HepG2 (cell line): Measurements from ENCODE around the gene ETHE1. TPM values are rescaled to one million over a fixed set of nuclear protein-coding genes. Genes with fewer than 3 reads are reported as not detected.

Source experiments
- HMGA1 ChIP-seq: sonication (generic); formaldehyde crosslinking; conservative IDR thresholded peaks from 2 replicates; pipeline ENCODE4 v1.4.0; 2020; ENCODE audit warnings: missing genetic modification reagents
- IRX3 ChIP-seq: sonication (generic); formaldehyde crosslinking; IDR thresholded peaks from 2 replicates; pipeline ENCODE4 v1.8.1; 2023; ENCODE audit warnings: mild to moderate bottlenecking, low read depth, missing genetic modification reagents, borderline replicate concordance
- ONECUT2 ChIP-seq: sonication (generic); formaldehyde crosslinking; IDR thresholded peaks from 2 replicates; pipeline ENCODE4 v1.4.0; 2020; ENCODE audit warnings: missing genetic modification reagents
- PRMT3 ChIP-seq: sonication (generic); formaldehyde crosslinking; IDR thresholded peaks from 2 replicates; pipeline ENCODE4 v1.8.1; 2022; ENCODE audit warnings: low read depth, mild to moderate bottlenecking, moderate library complexity, missing genetic modification reagents, borderline replicate concordance
- REXO4 ChIP-seq: sonication (generic); formaldehyde crosslinking; IDR thresholded peaks from 2 replicates; pipeline ENCODE4 v1.8.0; 2022; ENCODE audit warnings: missing genetic modification reagents, mild to moderate bottlenecking, borderline replicate concordance
- TARDBP ChIP-seq: sonication (generic); formaldehyde crosslinking; IDR thresholded peaks from 2 replicates; pipeline ENCODE4 v1.8.0; 2022; ENCODE audit warnings: mild to moderate bottlenecking, missing genetic modification reagents
- ZBTB21 ChIP-seq: sonication (generic); formaldehyde crosslinking; IDR thresholded peaks from 2 replicates; pipeline ENCODE4 v1.4.0; 2020; ENCODE audit warnings: missing genetic modification reagents
- ZNF20 ChIP-seq: sonication (generic); formaldehyde crosslinking; IDR thresholded peaks from 2 replicates; pipeline ENCODE4 v1.4.0; 2020; ENCODE audit warnings: mild to moderate bottlenecking, moderate library complexity, missing genetic modification reagents
- ZNF546 ChIP-seq: sonication (generic); formaldehyde crosslinking; conservative IDR thresholded peaks from 2 replicates; pipeline ENCODE4 v1.8.1; 2023; ENCODE audit warnings: mild to moderate bottlenecking, missing genetic modification reagents
- ZNF709 ChIP-seq: sonication (generic); formaldehyde crosslinking; IDR thresholded peaks from 2 replicates; pipeline ENCODE4 v1.5.0; 2020; ENCODE audit warnings: mild to moderate bottlenecking, missing genetic modification reagents
- ZNF75D ChIP-seq: sonication (generic); formaldehyde crosslinking; IDR thresholded peaks from 2 replicates; pipeline ENCODE4 v1.8.1; 2023; ENCODE audit warnings: missing genetic modification reagents, mild to moderate bottlenecking, borderline replicate concordance
- polyA plus RNA-seq, 8 experiments: library from polyadenylated mRNA; depleted of rRNA in 3 of 8; stranded (reverse) in 7 of 8; unstranded in 1 of 8; fragments of >200 nt; fragmentation: Illumina TruSeq in 4 of 8; extraction: Trizol in 4 of 8; gene quantifications; 2 replicates each; pipeline versions ENCODE4 v1.2.1 to v1.2.3, GENCODE V29; 2011 to 2016; ENCODE audit warnings: low read depth in 4 of 8, missing spikeins in 1 of 8, mixed read lengths in 1 of 8; ENCODE audit not compliant: insufficient read depth in 1 of 8
- total RNA-seq, 5 experiments: library from RNA; depleted of rRNA; stranded (reverse); fragments of >200 nt; fragmentation: Illumina TruSeq; extraction: Trizol; gene quantifications; 2 replicates each; pipeline ENCODE4 v1.2.3, GENCODE V29; 2016; ENCODE audit warnings: low read depth in 1 of 5
- TF ChIP-seq, protein P1 (sequence below): sonication (generic); formaldehyde crosslinking; conservative IDR thresholded peaks from 2 replicates; pipeline ENCODE4 v1.5.0; 2020; ENCODE audit warnings: missing genetic modification reagents
- TF ChIP-seq, protein P2 (sequence below): sonication (generic); formaldehyde crosslinking; conservative IDR thresholded peaks from 2 replicates; pipeline ENCODE4 v1.4.0; 2020; ENCODE audit warnings: missing genetic modification reagents
- TF ChIP-seq, protein P3 (sequence below): sonication (generic); formaldehyde crosslinking; IDR thresholded peaks from 2 replicates; pipeline ENCODE4 v1.4.0; 2020; ENCODE audit warnings: low read depth, mild to moderate bottlenecking, missing genetic modification reagents
- TF ChIP-seq, protein P4 (sequence below): sonication (generic); formaldehyde crosslinking; IDR thresholded peaks from 2 replicates; pipeline ENCODE4 v1.4.0; 2020; ENCODE audit warnings: mild to moderate bottlenecking, missing genetic modification reagents
- TF ChIP-seq, protein P5 (sequence below): sonication (generic); formaldehyde crosslinking; IDR thresholded peaks from 2 replicates; pipeline ENCODE4 v1.9.0; 2022; ENCODE audit warnings: missing genetic modification reagents, mild to moderate bottlenecking, borderline replicate concordance

Gene ETHE1
- total and polyA plus RNA-seq, 2 of the 13 experiments (the other 11 are each of a cell fraction or from before 2014, with no cell fraction given), result 32.5 to 58.4 TPM

DNA sequence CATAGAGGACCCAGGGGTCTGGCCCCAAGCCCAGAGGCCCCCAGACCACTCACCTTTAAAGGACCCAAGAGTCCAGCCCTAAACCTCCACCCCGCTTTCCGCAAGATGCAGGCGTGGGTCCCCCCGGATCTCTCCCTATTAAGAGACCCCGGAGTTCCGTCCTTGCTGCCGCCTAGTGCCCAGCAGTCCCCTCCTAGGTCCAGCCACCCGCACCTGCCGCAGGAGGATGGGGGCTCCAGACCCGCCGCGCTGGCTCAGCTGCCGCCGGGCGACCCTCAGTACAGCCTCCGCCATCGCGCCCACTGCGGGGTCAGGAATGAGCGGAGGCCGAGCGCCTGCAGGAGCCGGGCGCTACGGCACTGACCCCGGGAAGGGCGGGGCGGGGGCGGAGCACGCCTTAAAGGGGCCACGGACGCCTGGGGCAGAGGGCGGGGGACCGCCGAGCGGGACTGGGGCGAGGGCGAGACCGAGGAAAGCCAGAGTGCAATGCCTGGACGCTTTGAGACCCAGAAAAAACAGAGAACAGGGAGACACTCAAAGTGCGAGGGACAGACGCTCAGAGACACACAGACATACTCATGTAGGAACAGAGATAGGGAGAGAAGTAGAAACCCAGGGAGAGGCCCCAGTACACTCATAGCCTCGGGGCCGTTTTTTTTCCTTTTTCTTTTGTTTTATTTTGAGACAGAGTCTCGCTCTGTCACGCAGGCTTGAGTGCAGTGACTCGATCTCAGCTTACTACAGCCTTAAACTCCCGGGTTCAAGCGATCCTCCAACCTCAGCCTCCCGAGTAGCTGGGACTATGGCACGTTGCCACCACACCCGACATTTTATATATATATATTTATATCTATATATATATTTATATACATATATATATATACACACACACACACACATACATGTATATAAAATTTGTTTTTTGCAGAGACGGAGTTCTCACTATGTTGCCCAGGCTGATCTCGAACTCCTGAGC lies at the start of gene ETHE1 (continued):
- TF ChIP-seq, protein P1, sequence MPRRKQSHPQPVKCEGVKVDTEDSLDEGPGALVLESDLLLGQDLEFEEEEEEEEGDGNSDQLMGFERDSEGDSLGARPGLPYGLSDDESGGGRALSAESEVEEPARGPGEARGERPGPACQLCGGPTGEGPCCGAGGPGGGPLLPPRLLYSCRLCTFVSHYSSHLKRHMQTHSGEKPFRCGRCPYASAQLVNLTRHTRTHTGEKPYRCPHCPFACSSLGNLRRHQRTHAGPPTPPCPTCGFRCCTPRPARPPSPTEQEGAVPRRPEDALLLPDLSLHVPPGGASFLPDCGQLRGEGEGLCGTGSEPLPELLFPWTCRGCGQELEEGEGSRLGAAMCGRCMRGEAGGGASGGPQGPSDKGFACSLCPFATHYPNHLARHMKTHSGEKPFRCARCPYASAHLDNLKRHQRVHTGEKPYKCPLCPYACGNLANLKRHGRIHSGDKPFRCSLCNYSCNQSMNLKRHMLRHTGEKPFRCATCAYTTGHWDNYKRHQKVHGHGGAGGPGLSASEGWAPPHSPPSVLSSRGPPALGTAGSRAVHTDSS (CRISPR knock-in tag), result no peak
- TF ChIP-seq, protein P2, sequence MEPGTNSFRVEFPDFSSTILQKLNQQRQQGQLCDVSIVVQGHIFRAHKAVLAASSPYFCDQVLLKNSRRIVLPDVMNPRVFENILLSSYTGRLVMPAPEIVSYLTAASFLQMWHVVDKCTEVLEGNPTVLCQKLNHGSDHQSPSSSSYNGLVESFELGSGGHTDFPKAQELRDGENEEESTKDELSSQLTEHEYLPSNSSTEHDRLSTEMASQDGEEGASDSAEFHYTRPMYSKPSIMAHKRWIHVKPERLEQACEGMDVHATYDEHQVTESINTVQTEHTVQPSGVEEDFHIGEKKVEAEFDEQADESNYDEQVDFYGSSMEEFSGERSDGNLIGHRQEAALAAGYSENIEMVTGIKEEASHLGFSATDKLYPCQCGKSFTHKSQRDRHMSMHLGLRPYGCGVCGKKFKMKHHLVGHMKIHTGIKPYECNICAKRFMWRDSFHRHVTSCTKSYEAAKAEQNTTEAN (CRISPR knock-in tag), result peak; percentile 37; the same call in 1 of the 2 replicates
- TF ChIP-seq, protein P3, sequence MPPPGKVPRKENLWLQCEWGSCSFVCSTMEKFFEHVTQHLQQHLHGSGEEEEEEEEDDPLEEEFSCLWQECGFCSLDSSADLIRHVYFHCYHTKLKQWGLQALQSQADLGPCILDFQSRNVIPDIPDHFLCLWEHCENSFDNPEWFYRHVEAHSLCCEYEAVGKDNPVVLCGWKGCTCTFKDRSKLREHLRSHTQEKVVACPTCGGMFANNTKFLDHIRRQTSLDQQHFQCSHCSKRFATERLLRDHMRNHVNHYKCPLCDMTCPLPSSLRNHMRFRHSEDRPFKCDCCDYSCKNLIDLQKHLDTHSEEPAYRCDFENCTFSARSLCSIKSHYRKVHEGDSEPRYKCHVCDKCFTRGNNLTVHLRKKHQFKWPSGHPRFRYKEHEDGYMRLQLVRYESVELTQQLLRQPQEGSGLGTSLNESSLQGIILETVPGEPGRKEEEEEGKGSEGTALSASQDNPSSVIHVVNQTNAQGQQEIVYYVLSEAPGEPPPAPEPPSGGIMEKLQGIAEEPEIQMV (CRISPR knock-in tag), result no peak
- TF ChIP-seq ZBTB21 (CRISPR knock-in tag) (no peak), ONECUT2 (CRISPR knock-in tag) (no peak), REXO4 (CRISPR knock-in tag) (no peak; the same call in 1 of the 2 replicates), IRX3 (CRISPR knock-in tag) (peak; percentile 56; the same call in 1 of the 2 replicates), HMGA1 (CRISPR knock-in tag) (no peak), ZNF75D (no peak), PRMT3 (CRISPR knock-in tag) (no peak), ZNF709 (no peak), ZNF20 (CRISPR knock-in tag) (no peak), ZNF546 (peak; percentile 66; the same call in 1 of the 2 replicates), TARDBP (CRISPR knock-in tag) (peak; percentile 67; the same call in 1 of the 2 replicates)
- TF ChIP-seq, protein P4, sequence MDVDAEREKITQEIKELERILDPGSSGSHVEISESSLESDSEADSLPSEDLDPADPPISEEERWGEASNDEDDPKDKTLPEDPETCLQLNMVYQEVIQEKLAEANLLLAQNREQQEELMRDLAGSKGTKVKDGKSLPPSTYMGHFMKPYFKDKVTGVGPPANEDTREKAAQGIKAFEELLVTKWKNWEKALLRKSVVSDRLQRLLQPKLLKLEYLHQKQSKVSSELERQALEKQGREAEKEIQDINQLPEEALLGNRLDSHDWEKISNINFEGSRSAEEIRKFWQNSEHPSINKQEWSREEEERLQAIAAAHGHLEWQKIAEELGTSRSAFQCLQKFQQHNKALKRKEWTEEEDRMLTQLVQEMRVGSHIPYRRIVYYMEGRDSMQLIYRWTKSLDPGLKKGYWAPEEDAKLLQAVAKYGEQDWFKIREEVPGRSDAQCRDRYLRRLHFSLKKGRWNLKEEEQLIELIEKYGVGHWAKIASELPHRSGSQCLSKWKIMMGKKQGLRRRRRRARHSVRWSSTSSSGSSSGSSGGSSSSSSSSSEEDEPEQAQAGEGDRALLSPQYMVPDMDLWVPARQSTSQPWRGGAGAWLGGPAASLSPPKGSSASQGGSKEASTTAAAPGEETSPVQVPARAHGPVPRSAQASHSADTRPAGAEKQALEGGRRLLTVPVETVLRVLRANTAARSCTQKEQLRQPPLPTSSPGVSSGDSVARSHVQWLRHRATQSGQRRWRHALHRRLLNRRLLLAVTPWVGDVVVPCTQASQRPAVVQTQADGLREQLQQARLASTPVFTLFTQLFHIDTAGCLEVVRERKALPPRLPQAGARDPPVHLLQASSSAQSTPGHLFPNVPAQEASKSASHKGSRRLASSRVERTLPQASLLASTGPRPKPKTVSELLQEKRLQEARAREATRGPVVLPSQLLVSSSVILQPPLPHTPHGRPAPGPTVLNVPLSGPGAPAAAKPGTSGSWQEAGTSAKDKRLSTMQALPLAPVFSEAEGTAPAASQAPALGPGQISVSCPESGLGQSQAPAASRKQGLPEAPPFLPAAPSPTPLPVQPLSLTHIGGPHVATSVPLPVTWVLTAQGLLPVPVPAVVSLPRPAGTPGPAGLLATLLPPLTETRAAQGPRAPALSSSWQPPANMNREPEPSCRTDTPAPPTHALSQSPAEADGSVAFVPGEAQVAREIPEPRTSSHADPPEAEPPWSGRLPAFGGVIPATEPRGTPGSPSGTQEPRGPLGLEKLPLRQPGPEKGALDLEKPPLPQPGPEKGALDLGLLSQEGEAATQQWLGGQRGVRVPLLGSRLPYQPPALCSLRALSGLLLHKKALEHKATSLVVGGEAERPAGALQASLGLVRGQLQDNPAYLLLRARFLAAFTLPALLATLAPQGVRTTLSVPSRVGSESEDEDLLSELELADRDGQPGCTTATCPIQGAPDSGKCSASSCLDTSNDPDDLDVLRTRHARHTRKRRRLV (CRISPR knock-in tag), result no peak
- TF ChIP-seq, protein P5, sequence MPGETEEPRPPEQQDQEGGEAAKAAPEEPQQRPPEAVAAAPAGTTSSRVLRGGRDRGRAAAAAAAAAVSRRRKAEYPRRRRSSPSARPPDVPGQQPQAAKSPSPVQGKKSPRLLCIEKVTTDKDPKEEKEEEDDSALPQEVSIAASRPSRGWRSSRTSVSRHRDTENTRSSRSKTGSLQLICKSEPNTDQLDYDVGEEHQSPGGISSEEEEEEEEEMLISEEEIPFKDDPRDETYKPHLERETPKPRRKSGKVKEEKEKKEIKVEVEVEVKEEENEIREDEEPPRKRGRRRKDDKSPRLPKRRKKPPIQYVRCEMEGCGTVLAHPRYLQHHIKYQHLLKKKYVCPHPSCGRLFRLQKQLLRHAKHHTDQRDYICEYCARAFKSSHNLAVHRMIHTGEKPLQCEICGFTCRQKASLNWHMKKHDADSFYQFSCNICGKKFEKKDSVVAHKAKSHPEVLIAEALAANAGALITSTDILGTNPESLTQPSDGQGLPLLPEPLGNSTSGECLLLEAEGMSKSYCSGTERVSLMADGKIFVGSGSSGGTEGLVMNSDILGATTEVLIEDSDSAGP (CRISPR knock-in tag), result peak; percentile 100
